SU-DHL-6 (cell line): ENCODE results near the gene RARS2.

Experiments
- H2AFZ ChIP-seq: fragments of 200-600 bp; sonication (generic); 2 replicates; pipeline ENCODE4 v1.6.1; 2014; ENCODE audit warnings: low read depth, mild to moderate bottlenecking, moderate library complexity, mixed read lengths, antibody characterized with exemption, low read length; ENCODE audit not compliant: severe bottlenecking
- H3F3A ChIP-seq: fragments of 200-600 bp; shearing (Covaris generic); 2 replicates; pipeline ENCODE4 v1.6.0; 2016; ENCODE audit warnings: antibody characterized with exemption, mild to moderate bottlenecking; ENCODE audit not compliant: insufficient read depth
- H3K27ac ChIP-seq: fragments of 200-600 bp; sonication (generic); 2 replicates; pipeline ENCODE4 v1.5.1; 2016; ENCODE audit warnings: low read depth, mild to moderate bottlenecking, low read length, moderate library complexity, mixed read lengths
- H3K27me3 ChIP-seq: fragments of 200-600 bp; sonication (generic), shearing (Covaris generic); 2 replicates; pipeline ENCODE4 v1.6.0; 2014; ENCODE audit warnings: mild to moderate bottlenecking, low read length
- H3K36me3 ChIP-seq: fragments of 200-600 bp; sonication (generic); 2 replicates; pipeline ENCODE4 v1.6.1; 2014; ENCODE audit warnings: mild to moderate bottlenecking, low read length, mixed read lengths
- H3K4me2 ChIP-seq: fragments of 300-600, 200-600 bp; shearing (Covaris generic), sonication (generic); 2 replicates; pipeline ENCODE4 v1.6.0; 2014; ENCODE audit warnings: low read length, low read depth, mild to moderate bottlenecking; ENCODE audit not compliant: poor library complexity, severe bottlenecking
- H3K4me3 ChIP-seq: fragments of 200-600 bp; sonication (generic); 2 replicates; pipeline ENCODE4 v1.5.1; 2014; ENCODE audit warnings: antibody characterized with exemption, low read length, mild to moderate bottlenecking, mixed read lengths; ENCODE audit not compliant: insufficient read depth, poor library complexity, severe bottlenecking
- H3K79me2 ChIP-seq: fragments of 200-600 bp; sonication (generic); 2 replicates; pipeline ENCODE4 v1.6.1; 2014; ENCODE audit warnings: mild to moderate bottlenecking, low read length, moderate library complexity; ENCODE audit not compliant: insufficient read depth
- H3K9ac ChIP-seq: fragments of 200-600 bp; sonication (generic); 2 replicates; pipeline ENCODE4 v1.7.0; 2014; ENCODE audit warnings: mild to moderate bottlenecking, low read length
- H3K9me2 ChIP-seq: fragments of 200-600 bp; sonication (generic); replicated peaks from 2 replicates; pipeline ENCODE4 v1.6.1; 2014; ENCODE audit warnings: low read length; ENCODE audit not compliant: insufficient read depth
- H3K9me3 ChIP-seq: fragments of 200-600 bp; sonication (generic); 2 replicates; pipeline ENCODE4 v1.6.1; 2014; ENCODE audit warnings: low read length, mixed read lengths; ENCODE audit not compliant: insufficient read depth
- H4K20me1 ChIP-seq: fragments of 200-600 bp; sonication (generic); 2 replicates; pipeline ENCODE4 v1.6.1; 2014; ENCODE audit warnings: low read depth, mild to moderate bottlenecking, antibody characterized with exemption, low read length, moderate library complexity, mixed read lengths
- CTCF ChIP-seq: fragments of 200-600 bp; sonication (generic); IDR thresholded peaks from one replicate; pipeline ENCODE4 v1.5.1; 2017; ENCODE audit warnings: antibody characterized with exemption, mild to moderate bottlenecking, low read length, moderate library complexity; ENCODE audit not compliant: insufficient read depth, poor library complexity, severe bottlenecking
- EZH2phosphoT487 ChIP-seq: fragments of 200-600 bp; sonication (generic), shearing (Covaris generic); conservative IDR thresholded peaks from 2 replicates; pipeline ENCODE4 v1.6.1; 2018; ENCODE audit warnings: mild to moderate bottlenecking, antibody characterized with exemption, low read length, moderate library complexity, mixed read lengths

RARS2 gene

GRCh38 chr6:87483929-87484328 lies 105.9 kb downstream of the RARS2 start:
- no peak overlapping the region for H2AFZ ChIP-seq
- no peaks in the 10 kb centered on the region for H3K27me3 ChIP-seq
- H3K79me2 ChIP-seq, result no peaks in the 10 kb centered on the region
- no peaks in the 10 kb centered on the region for H3K36me3 ChIP-seq
- no peak overlapping the region for H3K9ac ChIP-seq
- no peaks in the 10 kb centered on the region for H3F3A ChIP-seq
- no peak overlapping the region for H3K27ac ChIP-seq
- no peak overlapping the region for H3K4me2 ChIP-seq
- no peak overlapping the region for H3K4me3 ChIP-seq
- no peaks in the 10 kb centered on the region for H3K9me2 ChIP-seq
- no peaks in the 10 kb centered on the region for H3K9me3 ChIP-seq
- TF ChIP-seq CTCF (peak; percentile 54), EZH2phosphoT487 (no peak)
- no peaks in the 10 kb centered on the region for H4K20me1 ChIP-seq

- no peaks in the 10 kb centered on the region for H3K36me3 ChIP-seq
- H3K4me2 ChIP-seq, result no peak overlapping the region
- H2AFZ ChIP-seq, result no peak overlapping the region
- H3K9me3 ChIP-seq, result no peaks in the 10 kb centered on the region
- no peak for TF ChIP-seq CTCF
- no peak for TF ChIP-seq EZH2phosphoT487
- H3F3A ChIP-seq, result no peaks in the 10 kb centered on the region
- no peak overlapping the region for H3K27ac ChIP-seq
- H4K20me1 ChIP-seq, result no peaks in the 10 kb centered on the region
- H3K4me3 ChIP-seq, result no peak overlapping the region
- no peaks in the 10 kb centered on the region for H3K79me2 ChIP-seq
- no peaks in the 10 kb centered on the region for H3K27me3 ChIP-seq
- H3K9ac ChIP-seq, result no peak overlapping the region
- no peaks in the 10 kb centered on the region for H3K9me2 ChIP-seq
These were observed 107.4 kb downstream of the RARS2 start for GRCh38 chr6:87482366-87482765.

GRCh38 chr6:87481931-87482330 lies 107.9 kb downstream of the RARS2 start:
- no peak overlapping the region for H2AFZ ChIP-seq
- H3K27me3 ChIP-seq, result no peaks in the 10 kb centered on the region
- H3K4me3 ChIP-seq, result no peak overlapping the region
- H3K9ac ChIP-seq, result no peak overlapping the region
- no peak overlapping the region for H3K4me2 ChIP-seq
- TF ChIP-seq CTCF (no peak), EZH2phosphoT487 (no peak)
- H3K79me2 ChIP-seq, result no peaks in the 10 kb centered on the region
- no peaks in the 10 kb centered on the region for H3K36me3 ChIP-seq
- no peaks in the 10 kb centered on the region for H3K9me3 ChIP-seq
- no peaks in the 10 kb centered on the region for H4K20me1 ChIP-seq
- no peaks in the 10 kb centered on the region for H3K9me2 ChIP-seq
- no peaks in the 10 kb centered on the region for H3F3A ChIP-seq
- H3K27ac ChIP-seq, result no peak overlapping the region
